ENCODE results near the gene RCBTB1. TPM values are rescaled to one million over a fixed set of nuclear protein-coding genes. Genes with fewer than 3 reads are reported as not detected.
"Not testable (repeated sequence)": the region's sequence is repeated elsewhere in the genome, so short reads cannot be mapped to it uniquely, and the experiment has no call there.

Gene RCBTB1
- 10 to 100 TPM; 17.6 to 19.5 TPM for total RNA-seq

DNA sequence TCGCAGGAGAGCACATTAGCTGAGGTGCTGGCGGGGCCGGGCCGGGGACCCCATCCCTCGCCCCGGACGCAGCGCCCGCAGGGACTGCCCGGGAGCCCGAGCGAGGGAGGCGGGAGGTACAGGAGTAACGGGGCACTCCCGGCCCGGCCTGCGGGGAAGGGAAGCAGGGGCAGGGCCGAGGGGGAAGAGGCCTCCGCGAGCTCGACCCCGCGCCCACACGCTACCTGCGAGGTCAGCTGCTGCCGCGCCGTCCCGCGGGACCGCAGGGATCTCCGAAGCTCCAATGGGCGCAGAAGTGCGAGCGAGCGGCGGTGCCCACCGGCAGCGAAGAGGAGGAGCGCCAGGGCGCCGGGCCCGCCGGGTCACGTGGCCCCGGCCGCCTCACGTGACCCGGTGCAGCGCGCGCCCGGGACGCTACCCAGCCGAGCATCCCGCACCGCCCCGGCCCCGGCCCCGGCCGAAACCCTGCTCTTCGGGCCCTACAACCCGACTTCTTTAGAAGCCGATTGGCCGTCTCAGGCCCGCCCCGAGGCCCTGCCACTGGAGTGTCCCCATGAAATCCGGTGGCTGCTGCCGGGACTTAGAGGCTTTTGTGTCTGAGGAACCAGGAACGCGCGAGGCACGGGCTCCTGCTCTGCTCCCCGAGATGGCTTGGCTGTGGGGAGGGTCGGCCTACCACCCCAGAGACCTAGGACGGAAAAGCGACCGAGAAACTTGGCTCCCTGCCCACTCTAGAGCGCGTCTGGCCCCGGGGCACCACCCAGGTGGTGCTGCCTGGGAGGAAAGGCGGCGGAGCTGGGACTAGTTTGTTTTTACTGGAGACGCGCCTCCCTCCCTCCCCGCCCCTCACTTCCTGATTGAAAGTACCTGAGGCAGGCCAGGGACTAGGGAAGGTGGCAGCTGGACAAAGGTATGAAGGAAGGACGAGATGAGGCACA, at the start of gene RCBTB1:
Gene RCBTB1 (minus strand): TSS at position 339 of the 938 bp plus-strand sequence. CDS start 18,279 bp downstream, outside the sequence.
- ChIA-PET CTCF (interaction anchor here (0.9 to 1.1 kb wide), 2 partner anchors 11 to 21 kb away, joined by 3 read pairs; no protein-coding TSS in a partner anchor), POLR2A (interaction anchor here (0.6 to 1.0 kb wide), 3 partner anchors 26 to 209 kb away, joined by 3 to 6 read pairs (median 4); partner anchors contain the start of genes CAB39L and SETDB2)

GRCh38 chr13:49633710-49634109, 48.4 kb upstream of the RCBTB1 start:
- POLR2A ChIA-PET: no interaction called here
- CTCF ChIA-PET: no interaction called here

DNA sequence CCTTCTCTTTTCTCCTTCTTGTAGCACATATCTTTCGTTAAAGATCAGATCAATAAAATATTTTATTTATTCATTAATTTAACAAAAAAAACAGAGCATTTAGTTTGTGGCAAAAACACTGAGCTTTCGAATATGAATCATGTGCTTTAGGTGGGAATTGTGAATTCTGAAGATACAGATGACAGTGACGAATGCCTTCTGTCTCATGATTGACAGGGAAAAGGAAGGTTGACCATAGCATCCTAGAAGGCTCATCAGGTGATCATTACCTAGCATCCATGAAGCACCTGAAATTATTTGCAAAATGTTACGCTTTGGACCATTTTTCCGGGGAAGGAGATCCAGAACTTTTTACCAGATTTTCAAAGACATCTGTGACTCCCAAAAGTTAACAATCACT, 46.8 kb upstream of the RCBTB1 start:
- POLR2A ChIA-PET: no interaction called here
- CTCF ChIA-PET: interaction anchor here (1.5 kb wide), 1 partner anchor 351 kb away, joined by 4 read pairs; no protein-coding TSS in a partner anchor

- POLR2A ChIA-PET: no interaction called here
- CTCF ChIA-PET: interaction anchor here (1.5 kb wide), 1 partner anchor 350 kb away, joined by 4 read pairs; no protein-coding TSS in a partner anchor
These were observed 45.2 kb upstream of the RCBTB1 start for GRCh38 chr13:49630580-49630979.

GRCh38 chr13:49629947-49630346, 44.6 kb upstream of the RCBTB1 start:
- ChIA-PET POLR2A (no interaction called here), CTCF (no interaction called here)

DNA sequence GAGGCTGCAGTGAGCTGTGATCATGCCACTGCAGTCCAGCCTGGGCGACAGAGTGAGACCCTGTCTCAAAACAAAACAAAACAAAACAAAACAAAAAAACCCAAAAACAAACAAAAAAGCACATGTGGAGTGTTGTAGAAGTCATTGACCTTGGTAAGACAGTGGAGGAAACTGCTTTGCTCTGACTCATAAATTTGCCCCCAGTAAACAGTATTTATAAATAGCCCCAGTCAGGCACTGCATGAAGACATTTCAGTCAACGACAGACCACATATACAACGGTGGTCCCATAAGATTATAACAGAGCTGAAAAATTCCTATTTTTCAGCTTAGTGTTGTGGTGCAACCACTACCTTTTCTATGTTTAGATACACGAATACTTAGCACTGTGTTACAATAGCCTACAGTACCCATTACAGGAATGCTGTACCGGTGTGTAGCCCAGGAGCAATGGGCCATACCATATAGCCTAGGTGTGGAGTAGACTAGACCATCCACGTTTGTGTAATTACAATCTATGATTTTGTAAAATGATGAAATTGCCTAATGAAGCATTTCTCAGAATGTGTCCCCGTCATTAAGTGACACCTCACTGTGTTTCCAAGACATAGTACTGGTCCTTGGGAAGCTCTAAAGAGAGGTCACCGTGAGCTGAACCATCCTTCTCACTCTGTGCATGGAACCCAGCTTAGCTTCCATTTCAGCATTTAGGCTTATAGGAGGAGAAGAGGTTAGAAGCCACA, 44.0 kb upstream of the RCBTB1 start:
- CTCF ChIA-PET: no interaction called here
- POLR2A ChIA-PET: no interaction called here

DNA sequence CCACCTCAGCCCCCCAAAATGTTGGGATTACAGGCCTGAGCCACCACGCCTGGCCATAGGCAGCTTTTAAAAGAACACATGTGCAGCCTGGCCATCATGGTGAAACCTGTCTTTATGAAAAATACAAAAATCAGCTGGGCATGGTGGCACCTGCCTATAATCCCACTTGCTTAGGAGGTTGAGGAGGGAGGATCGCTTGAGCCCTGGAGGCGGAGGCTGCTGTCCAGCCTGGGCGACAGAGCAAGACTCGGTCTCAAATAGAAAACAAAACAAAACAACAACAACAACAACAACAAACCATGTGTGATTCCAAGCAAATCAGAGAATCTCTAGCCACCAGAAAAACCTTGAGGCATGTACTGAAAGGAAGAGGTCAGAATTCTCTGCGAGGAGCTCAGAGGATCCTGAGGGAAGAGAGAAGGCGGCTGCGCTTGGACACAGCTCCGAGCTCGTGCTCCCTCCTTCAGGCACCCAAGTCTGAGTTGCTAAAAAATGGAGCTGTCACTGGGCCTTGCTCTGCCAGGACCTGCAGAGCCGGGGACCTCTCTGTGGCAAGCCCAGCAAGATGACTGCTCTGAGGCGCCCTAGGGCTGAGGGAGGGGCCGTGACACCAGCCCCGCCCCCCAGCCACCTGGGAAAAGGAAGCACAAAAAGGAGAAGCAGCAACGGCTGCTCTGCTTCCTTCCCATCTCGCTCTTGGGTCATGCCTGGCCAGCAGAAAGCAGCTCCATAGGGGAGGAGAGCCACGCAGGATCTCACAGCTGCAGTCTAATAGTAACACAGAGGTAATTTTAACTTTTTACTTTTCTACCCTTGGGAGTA, 42.7 kb upstream of the RCBTB1 start, which contains the start of gene ARL11:
Gene ARL11 (plus strand): TSS at position 677 of the 822 bp plus-strand sequence. CDS start 1,941 bp downstream, outside the sequence.
- POLR2A ChIA-PET: interaction anchor here (0.6 kb wide), 1 partner anchor 184 kb away, joined by 3 read pairs; the partner anchor contains the start of gene CAB39L

GRCh38 chr13:49625392-49626079, 40.2 kb upstream of the RCBTB1 start:
- ChIA-PET CTCF (no interaction called here), POLR2A (no interaction called here)

More for the DNA sequence above, 42.7 kb upstream of the RCBTB1 start, which contains the start of gene ARL11:
- CTCF ChIA-PET: no interaction called here

DNA sequence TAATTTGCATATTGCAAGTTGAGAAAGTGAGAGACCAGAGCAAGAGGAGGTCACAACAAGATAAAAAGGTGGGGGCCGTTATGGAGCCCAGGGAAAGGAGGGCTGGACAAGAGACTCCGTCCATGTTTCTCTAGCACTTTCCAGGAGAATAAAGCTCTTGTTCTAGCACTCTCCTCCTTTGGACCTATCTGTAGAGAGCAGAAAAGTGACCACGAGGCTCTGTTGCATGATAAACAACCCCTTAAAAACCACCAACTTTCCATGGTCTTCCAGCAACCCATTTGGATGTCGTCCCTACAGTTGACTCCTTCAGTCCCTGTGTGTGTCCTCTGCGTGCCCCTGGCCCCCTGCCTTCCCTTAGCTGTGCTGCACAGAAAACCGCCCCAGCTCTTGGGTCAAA, 38.9 kb upstream of the RCBTB1 start:
- CTCF ChIA-PET: no interaction called here
- POLR2A ChIA-PET: no interaction called here

- POLR2A ChIA-PET: no interaction called here
- CTCF ChIA-PET: no interaction called here
These were observed 37.0 kb upstream of the RCBTB1 start for GRCh38 chr13:49622174-49622946.

GRCh38 chr13:49620170-49620621, 34.8 kb upstream of the RCBTB1 start:
- ChIA-PET CTCF (no interaction called here), POLR2A (no interaction called here)

DNA sequence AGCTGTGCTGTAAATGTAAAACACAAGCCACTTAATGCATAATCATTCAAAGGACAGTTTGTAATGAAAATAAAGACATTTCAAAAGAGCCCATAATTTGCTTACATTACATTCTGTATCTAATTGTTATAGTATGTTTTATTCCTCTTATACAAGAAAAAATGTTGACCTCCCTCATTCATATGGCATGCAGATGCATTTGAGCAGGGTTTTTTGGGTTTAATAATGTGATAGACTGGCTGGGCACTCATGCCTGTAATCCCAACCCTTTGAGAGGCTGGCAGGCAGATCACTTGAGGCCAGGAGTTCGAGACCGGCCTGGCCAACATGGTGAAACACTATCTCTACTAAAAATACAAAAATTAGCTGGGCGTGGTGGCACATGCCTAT, 31.3 kb upstream of the RCBTB1 start:
- ChIA-PET CTCF (interaction anchor here (0.7 kb wide), 1 partner anchor 16 kb away, joined by 3 read pairs; no protein-coding TSS in a partner anchor), POLR2A (no interaction called here)

- ChIA-PET CTCF (interaction anchor here (0.7 to 1.2 kb wide), 2 partner anchors 9 to 17 kb away, joined by 3 to 4 read pairs; no protein-coding TSS in a partner anchor), POLR2A (no interaction called here)
These were observed 30.7 kb upstream of the RCBTB1 start for GRCh38 chr13:49615836-49616675.

- CTCF ChIA-PET: interaction anchor here (0.9 kb wide), 1 partner anchor 144 kb away, joined by 3 read pairs; no protein-coding TSS in a partner anchor
- POLR2A ChIA-PET: not testable (repeated sequence)
These were observed 26.7 kb upstream of the RCBTB1 start for GRCh38 chr13:49612042-49612441.

GRCh38 chr13:49610176-49610575, 24.8 kb upstream of the RCBTB1 start:
- CTCF ChIA-PET: no interaction called here
- POLR2A ChIA-PET: no interaction called here

- POLR2A ChIA-PET: no interaction called here
- CTCF ChIA-PET: no interaction called here
These were observed 23.4 kb upstream of the RCBTB1 start for GRCh38 chr13:49608651-49609331.
